ENCODE data around the gene GFRA1. TPM values are rescaled to one million over a fixed set of nuclear protein-coding genes. Genes with fewer than 3 reads are reported as not detected.

Gene GFRA1
- polyA plus RNA-seq, 2 of the 4 experiments (the other 2 are of a cell fraction), result 4.0 to 9.5 TPM

- Histone ChIP-seq H3K4me3 (no peak overlapping the region), H3K4me1 (no peaks in the 10 kb centered on the region), H3K4me2 (no peak overlapping the region), H3K9me3 (peaks cover 13% of the 10 kb centered on the region; the same call in 2 of the 3 replicates), H3K27ac (no peak overlapping the region)
- ATAC-seq (no peak), FAIRE-seq (no peak), DNase-seq (ENCODE audit: low read depth in 1 of 2, low spot score in 1 of 2) (no peak)
- ChIA-PET CTCF (interaction anchor here (1.2 kb wide), 1 partner anchor 11 kb away, joined by 5 read pairs; no protein-coding TSS in a partner anchor), POLR2A (no interaction called here)
- 32% methylated on average over 1 of the region's 1 CpG for WGBS (ENCODE audit: missing lambda C conversion rate)
- TF ChIP-seq, protein P1, sequence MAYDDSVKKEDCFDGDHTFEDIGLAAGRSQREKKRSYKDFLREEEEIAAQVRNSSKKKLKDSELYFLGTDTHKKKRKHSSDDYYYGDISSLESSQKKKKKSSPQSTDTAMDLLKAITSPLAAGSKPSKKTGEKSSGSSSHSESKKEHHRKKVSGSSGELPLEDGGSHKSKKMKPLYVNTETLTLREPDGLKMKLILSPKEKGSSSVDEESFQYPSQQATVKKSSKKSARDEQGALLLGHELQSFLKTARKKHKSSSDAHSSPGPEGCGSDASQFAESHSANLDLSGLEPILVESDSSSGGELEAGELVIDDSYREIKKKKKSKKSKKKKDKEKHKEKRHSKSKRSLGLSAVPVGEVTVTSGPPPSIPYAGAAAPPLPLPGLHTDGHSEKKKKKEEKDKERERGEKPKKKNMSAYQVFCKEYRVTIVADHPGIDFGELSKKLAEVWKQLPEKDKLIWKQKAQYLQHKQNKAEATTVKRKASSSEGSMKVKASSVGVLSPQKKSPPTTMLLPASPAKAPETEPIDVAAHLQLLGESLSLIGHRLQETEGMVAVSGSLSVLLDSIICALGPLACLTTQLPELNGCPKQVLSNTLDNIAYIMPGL (CRISPR knock-in tag; IDR thresholded peaks at IDR 0.05; ENCODE audit: borderline replicate concordance), result no peak
- TF ChIP-seq HES2 (IDR thresholded peaks at IDR 0.05) (no peak), ZFP36 (IDR thresholded peaks at IDR 0.05; ENCODE audit: borderline replicate concordance, partially characterized antibody) (no peak), EP300 (IDR thresholded peaks at IDR 0.05) (no peak), MAZ (IDR thresholded peaks at IDR 0.05; ENCODE audit: borderline replicate concordance, low read depth, low read length) (no peak), USF2 (IDR thresholded peaks at IDR 0.05) (no peak), PBX3 (IDR thresholded peaks at IDR 0.05) (no peak), TFCP2L1 (CRISPR knock-in tag; IDR thresholded peaks at IDR 0.05) (no peak)
These were observed 78.9 kb downstream of the GFRA1 start for GRCh38 chr10:116194061-116194460.

DNA sequence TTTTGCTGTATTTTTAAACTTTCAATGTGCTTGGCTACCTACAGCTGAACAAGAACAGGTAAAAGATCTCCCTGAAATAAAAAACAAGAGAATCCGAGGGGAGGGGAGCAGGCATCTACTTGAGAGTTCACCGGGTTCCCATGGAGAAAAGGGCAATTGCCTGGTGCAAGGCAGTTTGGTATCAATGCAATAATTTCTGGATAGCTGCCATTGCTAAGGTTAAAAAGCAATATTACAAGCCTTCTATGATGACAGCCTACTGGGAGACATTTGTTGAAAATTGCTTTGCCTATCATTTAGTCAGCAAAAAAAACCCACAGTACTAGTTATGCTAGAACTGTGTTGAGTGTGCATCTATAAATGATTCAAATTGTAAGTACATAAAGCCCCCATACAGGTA lies 82.1 kb downstream of the GFRA1 start:
- TF ChIP-seq, protein P1 (CRISPR knock-in tag; IDR thresholded peaks at IDR 0.05; ENCODE audit: borderline replicate concordance), result no peak
- TF ChIP-seq RFX5 (IDR thresholded peaks at IDR 0.05) (no peak), POLR2A (IDR thresholded peaks at IDR 0.05; ENCODE audit: low read length) (no peak), KDM1A (IDR thresholded peaks at IDR 0.05; ENCODE audit: low read depth) (no peak), NFE2L2 (conservative IDR thresholded peaks at IDR 0.05; ENCODE audit: low read length) (no peak), TFCP2L1 (CRISPR knock-in tag; IDR thresholded peaks at IDR 0.05) (no peak), RNF2 (IDR thresholded peaks at IDR 0.05; ENCODE audit: borderline replicate concordance, low read depth) (no peak), USF2 (IDR thresholded peaks at IDR 0.05) (no peak), MAFK (IDR thresholded peaks at IDR 0.05; ENCODE audit: partially characterized antibody) (no peak), EHMT2 (IDR thresholded peaks at IDR 0.05; ENCODE audit: low read depth) (no peak), CBX2 (IDR thresholded peaks at IDR 0.05; ENCODE audit: borderline replicate concordance, low read depth) (no peak), CHD4 (IDR thresholded peaks at IDR 0.05; ENCODE audit: borderline replicate concordance) (no peak), CBX8 (IDR thresholded peaks at IDR 0.05) (no peak), PHF8 (IDR thresholded peaks at IDR 0.05; ENCODE audit: borderline replicate concordance, low read depth) (no peak), BCL3 (IDR thresholded peaks at IDR 0.05) (no peak)
- TF ChIP-seq, protein P2, sequence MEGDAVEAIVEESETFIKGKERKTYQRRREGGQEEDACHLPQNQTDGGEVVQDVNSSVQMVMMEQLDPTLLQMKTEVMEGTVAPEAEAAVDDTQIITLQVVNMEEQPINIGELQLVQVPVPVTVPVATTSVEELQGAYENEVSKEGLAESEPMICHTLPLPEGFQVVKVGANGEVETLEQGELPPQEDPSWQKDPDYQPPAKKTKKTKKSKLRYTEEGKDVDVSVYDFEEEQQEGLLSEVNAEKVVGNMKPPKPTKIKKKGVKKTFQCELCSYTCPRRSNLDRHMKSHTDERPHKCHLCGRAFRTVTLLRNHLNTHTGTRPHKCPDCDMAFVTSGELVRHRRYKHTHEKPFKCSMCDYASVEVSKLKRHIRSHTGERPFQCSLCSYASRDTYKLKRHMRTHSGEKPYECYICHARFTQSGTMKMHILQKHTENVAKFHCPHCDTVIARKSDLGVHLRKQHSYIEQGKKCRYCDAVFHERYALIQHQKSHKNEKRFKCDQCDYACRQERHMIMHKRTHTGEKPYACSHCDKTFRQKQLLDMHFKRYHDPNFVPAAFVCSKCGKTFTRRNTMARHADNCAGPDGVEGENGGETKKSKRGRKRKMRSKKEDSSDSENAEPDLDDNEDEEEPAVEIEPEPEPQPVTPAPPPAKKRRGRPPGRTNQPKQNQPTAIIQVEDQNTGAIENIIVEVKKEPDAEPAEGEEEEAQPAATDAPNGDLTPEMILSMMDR (IDR thresholded peaks at IDR 0.05), result no peak
- POLR2A ChIA-PET, result no interaction called here
- ATAC-seq (no peak), DNase-seq (ENCODE audit: low read depth in 1 of 2, low spot score in 1 of 2) (no peak), FAIRE-seq (no peak)
- 39% methylated on average over 2 of the region's 2 CpGs for WGBS (ENCODE audit: missing lambda C conversion rate)
- H3K9me3 ChIP-seq, result peaks cover 10% of the 10 kb centered on the region; the same call in 2 of the 3 replicates
- no peaks in the 10 kb centered on the region for H3K4me1 ChIP-seq
- H3K4me2 ChIP-seq, result no peak overlapping the region
- H3K27ac ChIP-seq, result no peak overlapping the region
- no peak overlapping the region for H3K4me3 ChIP-seq
- CTCF ChIA-PET, result no interaction called here
